ENCODE data around the gene SMIM35.
"Not testable (repeated sequence)": the region's sequence is repeated elsewhere in the genome, so short reads cannot be mapped to it uniquely, and the experiment has no call there.

The SMIM35 gene

GRCh38 chr11:117978291-117978910 is 108.4 kb downstream of the SMIM35 start:
- not testable (repeated sequence) for DNase-seq

DNA sequence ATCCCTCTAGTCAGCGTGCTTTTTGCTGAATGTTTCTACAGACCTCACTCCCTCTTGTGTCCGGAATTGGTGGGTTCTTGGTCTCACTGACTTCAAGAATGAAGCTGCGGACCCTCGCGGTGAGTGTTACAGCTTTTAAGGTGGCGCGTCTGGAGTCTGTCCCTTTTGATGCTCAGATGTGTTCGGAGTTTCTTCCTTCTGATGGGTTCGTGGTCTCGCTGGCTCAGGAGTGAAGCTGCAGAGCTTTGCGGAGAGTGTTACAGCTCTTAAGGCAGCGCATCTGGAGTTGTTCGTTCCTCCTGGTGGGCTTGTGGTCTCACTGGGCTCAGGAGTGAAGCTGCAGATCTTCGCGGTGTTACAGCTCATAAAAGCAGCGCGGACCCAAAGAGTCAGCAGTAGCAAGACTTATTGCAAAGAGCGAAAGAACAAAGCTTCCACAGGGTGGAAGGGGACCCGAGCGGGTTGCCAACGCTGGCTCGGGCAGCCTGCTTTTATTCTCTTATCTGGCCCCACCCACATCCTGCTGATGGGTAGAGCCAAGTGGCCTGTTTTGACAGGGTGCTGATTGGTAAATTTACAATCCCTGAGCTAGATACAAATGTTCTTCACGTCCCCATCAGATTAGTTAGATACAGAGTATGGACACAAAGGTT is 109.0 kb downstream of the SMIM35 start:
- DNase-seq, result not testable (repeated sequence)

GRCh38 chr11:117977029-117977428 is 109.7 kb downstream of the SMIM35 start:
- no peak for DNase-seq

DNA sequence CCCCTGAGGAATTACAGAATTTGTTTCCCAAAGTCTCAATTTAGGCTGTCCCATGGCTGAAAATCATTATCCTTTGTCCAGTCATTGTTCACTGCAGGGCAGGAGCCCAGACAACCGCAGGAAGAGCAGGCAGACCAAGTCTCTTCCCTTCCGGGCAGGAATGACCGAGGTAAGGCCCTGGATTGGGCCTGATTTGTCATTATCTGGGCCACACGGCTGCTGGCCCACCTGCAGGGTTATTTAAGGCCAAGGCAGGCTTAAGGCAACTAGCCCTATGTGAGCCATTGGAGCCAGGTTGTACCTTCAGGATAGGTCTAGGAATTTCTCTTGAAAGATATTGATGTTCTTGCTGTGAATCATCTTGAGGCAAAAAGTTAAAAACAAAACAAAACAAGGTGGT is 110.3 kb downstream of the SMIM35 start:
- DNase-seq, result no peak

- no peak for DNase-seq
Observed at GRCh38 chr11:117973503-117973860, 113.3 kb downstream of the SMIM35 start.

DNA sequence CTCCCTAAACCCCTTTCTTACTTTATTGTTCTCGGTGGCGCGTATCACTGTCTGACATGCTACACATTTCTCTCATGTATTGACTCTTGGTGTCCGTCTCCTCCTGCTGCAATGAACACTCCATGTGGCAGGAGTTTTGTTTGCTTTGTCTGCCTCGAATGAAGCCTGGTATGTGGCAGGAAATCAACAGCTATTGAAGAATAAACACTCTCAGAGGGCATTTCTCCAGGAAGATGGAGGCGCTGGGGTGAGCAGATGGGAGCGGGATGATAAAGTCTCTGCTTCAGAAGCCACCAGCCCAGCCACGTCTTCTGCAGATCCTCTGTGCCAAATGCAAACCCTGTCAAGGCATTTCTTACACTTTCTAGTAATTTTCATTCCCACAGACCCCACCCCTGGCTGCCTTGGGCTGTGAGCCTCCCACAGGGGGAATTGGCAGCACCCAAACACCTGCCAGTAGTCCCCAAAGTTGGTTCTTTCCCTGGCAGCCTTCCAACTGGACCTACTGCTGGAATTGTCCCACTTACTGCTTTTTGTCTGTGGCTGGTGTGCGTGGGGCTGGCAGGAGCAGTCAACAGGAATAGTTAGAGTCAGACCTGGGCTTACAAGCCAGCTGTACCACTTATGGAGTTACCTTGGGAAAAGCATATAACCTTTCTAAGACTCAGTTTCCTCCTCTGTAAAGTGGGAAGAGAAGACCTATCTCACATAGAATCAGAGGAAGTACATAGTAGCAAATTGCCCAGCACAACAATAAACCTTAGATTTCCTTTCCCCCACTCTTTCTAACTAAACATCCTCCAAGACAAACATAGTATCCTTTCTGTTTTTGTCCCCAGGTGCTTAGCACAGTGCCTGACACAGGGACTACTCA is 113.9 kb downstream of the SMIM35 start:
- DNase-seq, result peak; percentile 76

DNA sequence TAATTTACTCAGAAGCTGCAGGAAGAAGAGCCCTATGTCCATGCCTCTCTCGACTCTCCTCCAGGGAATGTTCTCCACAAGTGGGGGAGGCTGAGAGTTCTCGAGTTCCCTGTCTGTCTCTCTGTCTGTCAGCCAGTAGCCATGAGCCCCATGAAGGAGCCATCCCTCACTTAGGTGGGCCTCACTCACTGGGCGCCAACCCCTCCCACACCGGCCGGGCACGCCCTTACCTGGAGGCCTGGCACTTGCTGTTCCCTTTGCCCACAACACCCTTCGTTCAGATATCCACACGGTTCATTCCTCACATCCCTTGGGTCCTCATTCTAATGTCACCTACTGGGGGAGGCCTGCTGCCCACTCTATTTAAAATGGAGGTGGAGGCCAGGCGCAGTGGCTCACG is 114.7 kb downstream of the SMIM35 start:
- no peak for DNase-seq

- no peak for DNase-seq
Observed at GRCh38 chr11:117970400-117971024, 116.3 kb downstream of the SMIM35 start.

DNA sequence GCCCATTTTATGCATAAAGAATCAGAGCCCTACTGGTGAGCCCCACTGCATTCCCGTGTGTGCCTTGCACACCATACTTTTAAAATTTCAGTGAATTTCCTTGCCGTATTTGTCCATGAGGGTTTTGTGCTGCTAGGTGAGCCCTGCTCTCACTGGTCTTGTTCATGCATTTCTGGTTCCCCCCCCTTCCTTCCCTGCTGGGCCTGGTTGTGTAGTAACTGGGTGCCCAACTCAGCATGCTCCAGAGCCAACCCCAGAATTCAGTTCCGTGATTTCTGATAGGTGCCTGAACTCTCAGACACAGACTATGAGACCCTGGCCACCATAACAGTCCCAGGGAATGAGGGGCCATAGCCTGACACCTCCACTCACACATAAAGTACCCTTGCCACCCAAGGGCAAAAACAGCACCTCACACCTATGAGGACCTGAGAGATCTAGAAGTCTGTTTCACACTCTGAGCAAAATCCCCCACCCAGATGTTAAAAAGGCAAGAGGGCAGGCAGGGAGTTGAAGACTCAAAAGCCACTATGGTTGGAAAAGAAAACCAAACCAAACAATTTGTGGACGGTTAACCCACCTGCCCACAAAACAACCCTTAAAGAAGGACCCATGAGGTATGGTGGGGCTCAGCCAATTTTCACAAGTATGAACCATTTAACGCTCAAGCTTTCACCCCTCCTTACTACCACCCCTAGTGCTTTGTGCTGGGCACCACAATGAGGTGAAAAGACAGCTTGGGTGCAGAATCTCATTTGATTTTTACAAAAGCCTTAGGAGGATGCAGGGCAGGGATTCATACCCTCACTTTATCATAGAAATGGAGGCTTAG is 117.4 kb downstream of the SMIM35 start:
- DNase-seq, result no peak

DNA sequence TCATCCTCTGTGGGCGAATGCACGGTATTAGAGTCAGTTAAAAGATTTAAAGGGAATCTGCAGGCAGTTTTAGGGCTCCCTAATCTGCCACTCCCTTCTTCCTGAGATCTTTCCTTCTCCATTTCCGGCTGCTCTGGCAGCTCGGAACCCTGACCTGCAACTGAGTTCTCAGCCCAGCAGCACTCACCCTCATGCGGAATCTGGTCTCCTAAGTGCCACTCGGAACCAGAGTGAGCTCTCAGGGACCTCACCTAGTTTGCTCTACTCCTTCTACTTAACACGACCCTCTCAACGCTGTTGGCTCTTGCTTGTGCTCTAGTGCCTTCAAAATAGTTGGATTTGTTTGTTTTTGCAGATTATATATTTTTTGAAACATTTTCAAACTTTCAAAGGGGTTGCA is 119.9 kb downstream of the SMIM35 start:
- DNase-seq, result no peak

- no peak for DNase-seq
Observed at GRCh38 chr11:117962826-117963225, 123.9 kb downstream of the SMIM35 start.

- DNase-seq, result no peak
Observed at GRCh38 chr11:117961896-117962295, 124.9 kb downstream of the SMIM35 start.

GRCh38 chr11:117960406-117960805 is 126.4 kb downstream of the SMIM35 start:
- no peak for DNase-seq

- no peak for DNase-seq
Observed at GRCh38 chr11:117959438-117960149, 127.2 kb downstream of the SMIM35 start.

DNA sequence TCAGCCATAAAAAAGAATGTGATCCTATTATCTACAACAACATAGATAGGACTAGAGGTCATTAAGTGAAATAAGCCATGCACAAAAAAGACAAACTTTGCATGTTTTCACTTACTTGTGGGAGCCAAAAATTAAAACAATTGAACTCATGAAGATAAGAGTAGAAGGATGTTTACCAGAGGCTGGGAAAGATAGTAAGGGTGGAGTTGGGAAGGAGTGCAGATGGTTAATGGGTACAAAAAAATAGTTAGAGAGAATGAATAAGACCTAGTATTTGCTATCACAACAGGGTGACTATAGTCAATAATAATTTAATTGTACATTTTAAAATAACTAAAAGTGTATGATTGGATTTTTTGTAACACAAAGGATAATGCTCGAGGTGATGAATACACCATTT is 127.8 kb downstream of the SMIM35 start:
- no peak for DNase-seq

All from NCI-H1105 treated with DMSO at 0.1 percent for 48 hours (cell line).